ENCODE measurements around the gene FAM168A. TPM values are rescaled to one million over a fixed set of nuclear protein-coding genes. Genes with fewer than 3 reads are reported as not detected.

Gene FAM168A
- total and polyA plus RNA-seq, 9 of the 15 experiments (the other 6 are each of a cell fraction or from before 2014, with no cell fraction given), result 0.44 to 7.2 (median 2.9) TPM

DNA sequence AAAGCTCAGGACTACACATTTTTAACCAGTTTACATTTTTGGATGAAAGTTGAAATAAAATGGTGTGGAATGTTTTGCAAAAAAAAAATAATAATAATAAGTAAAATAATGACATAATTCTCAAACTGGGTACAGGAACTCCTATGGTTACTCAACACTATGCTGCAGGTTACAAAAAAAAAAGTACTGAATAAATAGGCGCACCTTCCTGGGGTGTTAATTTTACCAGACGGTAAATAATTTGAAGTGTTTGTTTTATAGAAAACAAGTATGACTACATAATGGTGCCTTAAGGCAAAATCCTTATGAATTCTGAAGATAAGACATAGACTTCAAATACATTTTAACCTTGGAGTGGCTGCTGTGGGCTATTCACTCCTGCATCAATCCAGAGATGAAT lies 145.2 kb downstream of the FAM168A start (continued):
- no peak for TF ChIP-seq EGR1 (conservative IDR thresholded peaks at IDR 0.05)

DNA sequence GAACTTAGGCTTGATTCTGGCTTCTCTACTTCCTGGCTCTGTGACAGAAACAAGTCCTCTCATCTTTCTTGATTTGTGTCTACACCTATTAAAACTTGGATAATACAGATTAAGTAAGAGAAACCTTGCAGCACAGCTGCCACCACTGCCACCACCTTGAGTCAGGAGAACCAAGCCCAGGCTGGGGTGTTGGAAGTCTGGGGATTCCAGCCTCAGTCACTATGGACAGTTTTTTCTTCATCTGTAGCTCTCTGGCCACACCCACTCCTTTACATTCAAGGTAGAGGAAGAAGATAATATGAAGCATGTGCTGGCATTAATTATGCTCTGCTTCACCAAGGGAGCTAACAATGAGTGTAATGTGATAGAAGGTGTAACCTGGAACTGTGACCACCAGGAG lies 146.0 kb downstream of the FAM168A start:
- H2AFZ ChIP-seq (ENCODE audit: low read depth, low read length), result no peak overlapping the region
- H3K4me2 ChIP-seq (ENCODE audit: insufficient read depth, low read length), result no peak overlapping the region
- FAIRE-seq (peak; percentile 54), DNase-seq (ENCODE audit: extremely low read depth in 1 of 4, low spot score in 3 of 4) (no peak), ATAC-seq (no peak)
- no peak overlapping the region for H3K9ac ChIP-seq (ENCODE audit: insufficient read depth in 1 of 2, low read depth in 2 of 2, low read length in 2 of 2)
- no peaks in the 10 kb centered on the region for H3K9me3 ChIP-seq (replicated peaks; ENCODE audit: control insufficient read depth, insufficient read depth, low read depth, low read length)
- no peaks in the 10 kb centered on the region for H3K4me1 ChIP-seq (replicated peaks in 1 of 2; ENCODE audit: control insufficient read depth in 2 of 2, insufficient read depth in 2 of 2, low read length in 2 of 2)
- POLR2A ChIA-PET, result interaction anchor here (0.7 kb wide), 1 partner anchor 101 kb away, joined by 3 read pairs; no protein-coding TSS in a partner anchor
- intact Hi-C loops (cut with micrococcal nuclease), result no loop called here
- H4K20me1 ChIP-seq (replicated peaks; ENCODE audit: control insufficient read depth, insufficient read depth, low read length), result no peaks in the 10 kb centered on the region
- no peaks in the 10 kb centered on the region for H3K79me2 ChIP-seq (ENCODE audit: control insufficient read depth, insufficient read depth, low read length)
- no TSS peak for BruUV-seq (replicated peaks)
- H3K27me3 ChIP-seq (ENCODE audit: control insufficient read depth in 2 of 2, insufficient read depth in 2 of 2, low read length in 2 of 2), result peaks cover 5 to 8% of the 10 kb centered on the region in 2 experiments; a peak in 3 of 5 replicates
- CTCF ChIA-PET (ENCODE audit: low intra/inter-chr PET ratio), result no interaction called here
- no peak overlapping the region for H3K4me3 ChIP-seq
- H3K36me3 ChIP-seq (ENCODE audit: control insufficient read depth, insufficient read depth, low read length), result no peaks in the 10 kb centered on the region
- TF ChIP-seq, protein P1, sequence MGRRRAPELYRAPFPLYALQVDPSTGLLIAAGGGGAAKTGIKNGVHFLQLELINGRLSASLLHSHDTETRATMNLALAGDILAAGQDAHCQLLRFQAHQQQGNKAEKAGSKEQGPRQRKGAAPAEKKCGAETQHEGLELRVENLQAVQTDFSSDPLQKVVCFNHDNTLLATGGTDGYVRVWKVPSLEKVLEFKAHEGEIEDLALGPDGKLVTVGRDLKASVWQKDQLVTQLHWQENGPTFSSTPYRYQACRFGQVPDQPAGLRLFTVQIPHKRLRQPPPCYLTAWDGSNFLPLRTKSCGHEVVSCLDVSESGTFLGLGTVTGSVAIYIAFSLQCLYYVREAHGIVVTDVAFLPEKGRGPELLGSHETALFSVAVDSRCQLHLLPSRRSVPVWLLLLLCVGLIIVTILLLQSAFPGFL (CRISPR knock-in tag; IDR thresholded peaks at IDR 0.05), result no peak
- TF ChIP-seq CTCF (IDR thresholded peaks at IDR 0.05 in 2 of 3, conservative IDR thresholded peaks at IDR 0.05 in 1 of 3; ENCODE audit: insufficient read depth in 2 of 3, low read depth in 1 of 3, low read length in 3 of 3), result no peak
- no peak for TF ChIP-seq FOXP4 (CRISPR knock-in tag; IDR thresholded peaks at IDR 0.05; ENCODE audit: borderline replicate concordance)
- TF ChIP-seq, protein P2, sequence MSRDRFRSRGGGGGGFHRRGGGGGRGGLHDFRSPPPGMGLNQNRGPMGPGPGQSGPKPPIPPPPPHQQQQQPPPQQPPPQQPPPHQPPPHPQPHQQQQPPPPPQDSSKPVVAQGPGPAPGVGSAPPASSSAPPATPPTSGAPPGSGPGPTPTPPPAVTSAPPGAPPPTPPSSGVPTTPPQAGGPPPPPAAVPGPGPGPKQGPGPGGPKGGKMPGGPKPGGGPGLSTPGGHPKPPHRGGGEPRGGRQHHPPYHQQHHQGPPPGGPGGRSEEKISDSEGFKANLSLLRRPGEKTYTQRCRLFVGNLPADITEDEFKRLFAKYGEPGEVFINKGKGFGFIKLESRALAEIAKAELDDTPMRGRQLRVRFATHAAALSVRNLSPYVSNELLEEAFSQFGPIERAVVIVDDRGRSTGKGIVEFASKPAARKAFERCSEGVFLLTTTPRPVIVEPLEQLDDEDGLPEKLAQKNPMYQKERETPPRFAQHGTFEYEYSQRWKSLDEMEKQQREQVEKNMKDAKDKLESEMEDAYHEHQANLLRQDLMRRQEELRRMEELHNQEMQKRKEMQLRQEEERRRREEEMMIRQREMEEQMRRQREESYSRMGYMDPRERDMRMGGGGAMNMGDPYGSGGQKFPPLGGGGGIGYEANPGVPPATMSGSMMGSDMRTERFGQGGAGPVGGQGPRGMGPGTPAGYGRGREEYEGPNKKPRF (IDR thresholded peaks at IDR 0.05; ENCODE audit: low read depth, low read length), result no peak
- no peak for TF ChIP-seq HDAC2 (IDR thresholded peaks at IDR 0.05)
- TF ChIP-seq ZNF133 (CRISPR knock-in tag; IDR thresholded peaks at IDR 0.05), result no peak
- no peak for TF ChIP-seq CREM (IDR thresholded peaks at IDR 0.05; ENCODE audit: low read depth)
- TF ChIP-seq NFATC3 (IDR thresholded peaks at IDR 0.05), result no peak
- TF ChIP-seq POLR2AphosphoS5 (IDR thresholded peaks at IDR 0.05; ENCODE audit: control insufficient read depth, insufficient read depth, low read depth, low read length), result no peak
- no peak for TF ChIP-seq ARID1B (IDR thresholded peaks at IDR 0.05)
- TF ChIP-seq, protein P3, sequence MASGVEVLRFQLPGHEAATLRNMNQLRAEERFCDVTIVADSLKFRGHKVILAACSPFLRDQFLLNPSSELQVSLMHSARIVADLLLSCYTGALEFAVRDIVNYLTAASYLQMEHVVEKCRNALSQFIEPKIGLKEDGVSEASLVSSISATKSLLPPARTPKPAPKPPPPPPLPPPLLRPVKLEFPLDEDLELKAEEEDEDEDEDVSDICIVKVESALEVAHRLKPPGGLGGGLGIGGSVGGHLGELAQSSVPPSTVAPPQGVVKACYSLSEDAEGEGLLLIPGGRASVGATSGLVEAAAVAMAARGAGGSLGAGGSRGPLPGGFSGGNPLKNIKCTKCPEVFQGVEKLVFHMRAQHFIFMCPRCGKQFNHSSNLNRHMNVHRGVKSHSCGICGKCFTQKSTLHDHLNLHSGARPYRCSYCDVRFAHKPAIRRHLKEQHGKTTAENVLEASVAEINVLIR (CRISPR knock-in tag; IDR thresholded peaks at IDR 0.05), result no peak
- no peak for TF ChIP-seq KLF13 (tag; IDR thresholded peaks at IDR 0.05; ENCODE audit: borderline replicate concordance, low read depth)
- H3K27ac ChIP-seq (ENCODE audit: extremely low read depth, low read depth, low read length), result no peak overlapping the region
- in situ Hi-C loops (cut with MboI), result no loop called here
- no peaks in the 10 kb centered on the region for H3K9me1 ChIP-seq (ENCODE audit: control insufficient read depth, insufficient read depth, low read length)
